NB4 (cell line): ENCODE results near the gene CNR2.

Experiments
- POLR2A ChIP-seq: IDR thresholded peaks from 2 replicates; pipeline ENCODE4 v1.6.1; 2011; ENCODE audit warnings: mild to moderate bottlenecking; ENCODE audit not compliant: insufficient read length; ENCODE audit errors: extremely low read depth
- TF ChIP-seq, protein P1 (sequence below): IDR thresholded peaks from one replicate; pipeline ENCODE4 v1.5.1; 2012; ENCODE audit warnings: low read depth, low read length
- TF ChIP-seq, protein P2 (sequence below): IDR thresholded peaks from 2 replicates; pipeline ENCODE4 v1.6.1; 2011; ENCODE audit warnings: low read depth, low read length

DNA sequence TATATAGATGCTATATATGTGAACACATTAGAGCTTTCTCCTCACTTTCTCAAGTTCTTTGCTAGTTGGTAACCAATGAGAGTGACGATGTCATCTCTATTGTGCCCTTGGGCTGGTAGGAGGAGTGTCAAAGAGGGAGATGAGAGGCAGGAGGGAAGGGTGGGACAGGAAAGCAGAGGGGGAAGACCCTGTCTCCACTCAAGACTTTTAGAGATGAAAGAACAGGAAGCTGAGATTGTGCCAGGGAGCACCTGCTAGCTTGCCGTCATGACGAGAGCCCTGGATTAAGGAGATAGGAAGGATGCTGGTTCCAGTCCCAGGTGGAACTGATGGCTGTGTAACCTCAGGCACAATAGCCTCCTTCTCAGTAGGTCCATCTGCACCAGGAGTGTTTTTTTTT is 16.7 kb downstream of the CNR2 start:
- TF ChIP-seq, protein P1, sequence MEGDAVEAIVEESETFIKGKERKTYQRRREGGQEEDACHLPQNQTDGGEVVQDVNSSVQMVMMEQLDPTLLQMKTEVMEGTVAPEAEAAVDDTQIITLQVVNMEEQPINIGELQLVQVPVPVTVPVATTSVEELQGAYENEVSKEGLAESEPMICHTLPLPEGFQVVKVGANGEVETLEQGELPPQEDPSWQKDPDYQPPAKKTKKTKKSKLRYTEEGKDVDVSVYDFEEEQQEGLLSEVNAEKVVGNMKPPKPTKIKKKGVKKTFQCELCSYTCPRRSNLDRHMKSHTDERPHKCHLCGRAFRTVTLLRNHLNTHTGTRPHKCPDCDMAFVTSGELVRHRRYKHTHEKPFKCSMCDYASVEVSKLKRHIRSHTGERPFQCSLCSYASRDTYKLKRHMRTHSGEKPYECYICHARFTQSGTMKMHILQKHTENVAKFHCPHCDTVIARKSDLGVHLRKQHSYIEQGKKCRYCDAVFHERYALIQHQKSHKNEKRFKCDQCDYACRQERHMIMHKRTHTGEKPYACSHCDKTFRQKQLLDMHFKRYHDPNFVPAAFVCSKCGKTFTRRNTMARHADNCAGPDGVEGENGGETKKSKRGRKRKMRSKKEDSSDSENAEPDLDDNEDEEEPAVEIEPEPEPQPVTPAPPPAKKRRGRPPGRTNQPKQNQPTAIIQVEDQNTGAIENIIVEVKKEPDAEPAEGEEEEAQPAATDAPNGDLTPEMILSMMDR = no peak
- no peak for TF ChIP-seq POLR2A
- TF ChIP-seq, protein P2, sequence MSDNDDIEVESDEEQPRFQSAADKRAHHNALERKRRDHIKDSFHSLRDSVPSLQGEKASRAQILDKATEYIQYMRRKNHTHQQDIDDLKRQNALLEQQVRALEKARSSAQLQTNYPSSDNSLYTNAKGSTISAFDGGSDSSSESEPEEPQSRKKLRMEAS = no peak
